RWPE2 (cell line): ENCODE data around the gene MYO1B.

Experiments used
- ATAC-seq: fragments of 200-7000 bp; cut with Tn5 transposase; 3 replicates; pipeline ENCODE4 v1.9.1; 2021; ENCODE audit warnings: low read depth
- DNase-seq: peaks from one replicate; pipeline ENCODE4 v3.0.0-alpha.2; 2020; ENCODE audit warnings: low spot score
- H3K27ac ChIP-seq: fragments of 450-650 bp; 2 replicates; pipeline ENCODE4 v1.5.1; 2017; ENCODE audit warnings: mild to moderate bottlenecking; ENCODE audit not compliant: poor library complexity, severe bottlenecking
- H3K27me3 ChIP-seq: fragments of 250-450 bp; sonication (Bioruptor Pico); 2 replicates; pipeline ENCODE4 v1.5.1; 2021; ENCODE audit warnings: mild to moderate bottlenecking, moderate library complexity; ENCODE audit not compliant: insufficient read depth, poor library complexity, severe bottlenecking
- H3K36me3 ChIP-seq: fragments of 250-450 bp; sonication (Bioruptor Pico); 2 replicates; pipeline ENCODE4 v1.5.1; 2020; ENCODE audit warnings: low read depth, mild to moderate bottlenecking, moderate library complexity
- H3K4me1 ChIP-seq: fragments of 250-450 bp; sonication (Bioruptor Pico); 2 replicates; pipeline ENCODE4 v1.5.1; 2021; ENCODE audit warnings: mild to moderate bottlenecking, moderate library complexity; ENCODE audit not compliant: insufficient read depth, poor library complexity, severe bottlenecking
- H3K4me3 ChIP-seq: fragments of 250-450 bp; sonication (Bioruptor Pico); 2 replicates; pipeline ENCODE4 v1.5.1; 2021; ENCODE audit warnings: mild to moderate bottlenecking, moderate library complexity; ENCODE audit not compliant: severe bottlenecking
- H3K9me3 ChIP-seq: fragments of 250-450 bp; sonication (Bioruptor Pico); 2 replicates; pipeline ENCODE4 v1.5.1; 2021; ENCODE audit warnings: mild to moderate bottlenecking, moderate library complexity; ENCODE audit not compliant: severe bottlenecking
- CTCF ChIP-seq: fragments of 450-650 bp; IDR thresholded peaks from one replicate; pipeline ENCODE4 v1.5.1; 2017; ENCODE audit warnings: mild to moderate bottlenecking, moderate library complexity; ENCODE audit not compliant: poor library complexity, severe bottlenecking

MYO1B gene

DNA sequence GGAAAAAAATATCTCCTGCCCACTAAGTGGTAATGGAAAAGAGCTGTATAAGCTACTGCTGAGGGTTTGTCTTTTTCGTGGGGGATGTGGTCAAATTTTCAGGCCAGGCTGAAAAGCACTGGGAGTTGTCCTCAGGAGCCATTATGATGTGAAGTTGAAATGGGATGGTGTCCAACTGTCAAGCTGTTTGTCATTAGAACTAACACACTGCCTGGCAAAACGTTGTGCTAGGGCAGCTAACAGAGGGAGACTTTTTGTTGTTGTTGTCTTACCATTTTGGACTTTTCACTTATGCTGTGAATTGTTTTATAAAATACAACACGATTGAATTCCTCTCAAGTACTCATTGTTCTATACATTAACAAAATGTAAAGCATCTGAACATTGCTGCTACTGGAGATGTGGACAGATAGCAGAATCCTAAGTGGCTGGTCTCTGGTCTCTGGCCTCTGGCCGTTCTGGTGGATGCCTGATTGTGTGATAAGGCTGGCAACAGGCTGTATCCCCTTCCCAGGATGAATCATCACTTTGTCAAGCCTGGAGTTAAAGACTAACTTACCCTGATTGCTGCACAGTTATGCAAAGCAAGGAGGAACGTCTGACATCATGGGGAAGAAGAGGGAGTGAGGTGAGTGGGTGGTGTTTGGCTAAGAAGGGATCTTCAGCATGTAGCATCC, 2.3 kb downstream of the MYO1B start:
- Histone ChIP-seq H3K9me3 (no peaks in the 10 kb centered on the region), H3K36me3 (peaks cover 51% of the 10 kb centered on the region), H3K4me1 (peaks cover 37% of the 10 kb centered on the region), H3K27ac (peak overlapping the region; percentile 90), H3K27me3 (no peaks in the 10 kb centered on the region), H3K4me3 (peak overlapping the region; percentile 87)
- peak; percentile 60 for ATAC-seq
- DNase-seq: peak; percentile 66
- TF ChIP-seq CTCF: no peak

GRCh38 chr2:191249156-191249813, 4.1 kb downstream of the MYO1B start:
- Histone ChIP-seq H3K4me3 (no peak overlapping the region), H3K27ac (peak overlapping the region; percentile 90), H3K9me3 (no peaks in the 10 kb centered on the region), H3K27me3 (no peaks in the 10 kb centered on the region), H3K36me3 (peaks cover 57% of the 10 kb centered on the region), H3K4me1 (peaks cover 37% of the 10 kb centered on the region)
- DNase-seq: no peak
- ATAC-seq: no peak
- no peak for TF ChIP-seq CTCF

GRCh38 chr2:191250400-191250799, 5.2 kb downstream of the MYO1B start:
- Histone ChIP-seq H3K9me3 (no peaks in the 10 kb centered on the region), H3K4me1 (peaks cover 43% of the 10 kb centered on the region), H3K27me3 (no peaks in the 10 kb centered on the region), H3K36me3 (peaks cover 66% of the 10 kb centered on the region), H3K27ac (no peak overlapping the region), H3K4me3 (no peak overlapping the region)
- no peak for DNase-seq
- TF ChIP-seq CTCF: no peak
- ATAC-seq: peak; percentile 15; the same call in 1 of the 3 replicates

DNA sequence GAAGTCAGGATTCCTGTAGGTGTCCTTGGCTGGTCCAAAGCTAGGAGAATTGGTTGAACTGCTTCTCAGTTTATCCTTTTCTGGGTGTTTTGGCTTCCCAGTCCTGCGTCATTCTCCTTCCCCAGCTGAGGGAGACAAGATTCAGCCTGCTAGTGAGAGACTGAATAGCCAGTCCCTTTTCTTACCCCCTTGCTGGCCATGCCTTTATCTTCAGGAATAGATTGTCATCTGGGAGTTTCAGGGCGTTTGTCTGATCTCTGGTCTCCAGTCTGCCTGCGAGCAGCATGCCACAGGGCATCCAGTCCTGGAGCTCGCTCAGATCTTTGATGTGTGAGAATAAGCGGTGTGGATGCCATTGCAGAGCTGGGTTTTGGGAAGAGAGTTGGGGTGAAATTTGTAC, 5.8 kb downstream of the MYO1B start:
- H3K9me3 ChIP-seq: no peaks in the 10 kb centered on the region
- peaks cover 68% of the 10 kb centered on the region for H3K36me3 ChIP-seq
- peaks cover 49% of the 10 kb centered on the region for H3K4me1 ChIP-seq
- H3K27me3 ChIP-seq: no peaks in the 10 kb centered on the region
- H3K27ac ChIP-seq: no peak overlapping the region
- DNase-seq: no peak
- no peak overlapping the region for H3K4me3 ChIP-seq
- TF ChIP-seq CTCF: no peak
- ATAC-seq: no peak

GRCh38 chr2:191252699-191253098, 7.5 kb downstream of the MYO1B start:
- peaks cover 52% of the 10 kb centered on the region for H3K4me1 ChIP-seq
- no peak overlapping the region for H3K4me3 ChIP-seq
- ATAC-seq (no peak), DNase-seq (no peak)
- TF ChIP-seq CTCF: no peak
- no peaks in the 10 kb centered on the region for H3K9me3 ChIP-seq
- no peaks in the 10 kb centered on the region for H3K27me3 ChIP-seq
- H3K27ac ChIP-seq: no peak overlapping the region
- H3K36me3 ChIP-seq: peaks cover 69% of the 10 kb centered on the region
